AG10803 (cell line): ENCODE measurements around the gene ITGA1.

Experiments used
- DNase-seq: peaks from one replicate; pipeline ENCODE4 v3.0.0; 2010; ENCODE audit warnings: low read depth
- H3K4me3 ChIP-seq: 2 replicates; pipeline ENCODE4 v1.5.1; 2011; ENCODE audit warnings: mild to moderate bottlenecking, low read length, control low read depth
- TF ChIP-seq, protein P1 (sequence below): conservative IDR thresholded peaks from 2 replicates; pipeline ENCODE4 v1.5.1; 2011; ENCODE audit warnings: mild to moderate bottlenecking, low read length, control low read depth, inconsistent platforms

ITGA1 gene

DNA sequence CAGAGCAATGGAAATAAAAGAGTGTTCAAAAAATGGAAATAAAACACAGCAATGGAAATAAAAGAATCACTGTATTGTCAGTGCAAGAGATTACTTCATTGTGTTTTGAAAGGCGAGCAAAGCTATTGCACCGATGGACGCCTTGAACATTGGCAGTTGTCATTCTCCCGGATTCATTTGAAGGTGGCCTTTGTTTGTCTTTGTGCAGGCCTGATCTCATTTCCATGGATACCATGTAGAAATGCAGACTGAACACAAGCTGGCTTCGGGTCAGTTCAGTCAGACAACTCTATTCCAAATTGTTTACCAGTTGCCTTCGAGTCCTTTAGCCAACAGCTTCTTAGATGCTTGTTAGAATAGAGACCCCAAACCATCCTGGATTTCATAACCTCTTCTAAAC lies 209.7 kb downstream of the ITGA1 start:
- H3K4me3 ChIP-seq: no peak overlapping the region
- DNase-seq: no peak
- TF ChIP-seq, protein P1, sequence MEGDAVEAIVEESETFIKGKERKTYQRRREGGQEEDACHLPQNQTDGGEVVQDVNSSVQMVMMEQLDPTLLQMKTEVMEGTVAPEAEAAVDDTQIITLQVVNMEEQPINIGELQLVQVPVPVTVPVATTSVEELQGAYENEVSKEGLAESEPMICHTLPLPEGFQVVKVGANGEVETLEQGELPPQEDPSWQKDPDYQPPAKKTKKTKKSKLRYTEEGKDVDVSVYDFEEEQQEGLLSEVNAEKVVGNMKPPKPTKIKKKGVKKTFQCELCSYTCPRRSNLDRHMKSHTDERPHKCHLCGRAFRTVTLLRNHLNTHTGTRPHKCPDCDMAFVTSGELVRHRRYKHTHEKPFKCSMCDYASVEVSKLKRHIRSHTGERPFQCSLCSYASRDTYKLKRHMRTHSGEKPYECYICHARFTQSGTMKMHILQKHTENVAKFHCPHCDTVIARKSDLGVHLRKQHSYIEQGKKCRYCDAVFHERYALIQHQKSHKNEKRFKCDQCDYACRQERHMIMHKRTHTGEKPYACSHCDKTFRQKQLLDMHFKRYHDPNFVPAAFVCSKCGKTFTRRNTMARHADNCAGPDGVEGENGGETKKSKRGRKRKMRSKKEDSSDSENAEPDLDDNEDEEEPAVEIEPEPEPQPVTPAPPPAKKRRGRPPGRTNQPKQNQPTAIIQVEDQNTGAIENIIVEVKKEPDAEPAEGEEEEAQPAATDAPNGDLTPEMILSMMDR: no peak

DNA sequence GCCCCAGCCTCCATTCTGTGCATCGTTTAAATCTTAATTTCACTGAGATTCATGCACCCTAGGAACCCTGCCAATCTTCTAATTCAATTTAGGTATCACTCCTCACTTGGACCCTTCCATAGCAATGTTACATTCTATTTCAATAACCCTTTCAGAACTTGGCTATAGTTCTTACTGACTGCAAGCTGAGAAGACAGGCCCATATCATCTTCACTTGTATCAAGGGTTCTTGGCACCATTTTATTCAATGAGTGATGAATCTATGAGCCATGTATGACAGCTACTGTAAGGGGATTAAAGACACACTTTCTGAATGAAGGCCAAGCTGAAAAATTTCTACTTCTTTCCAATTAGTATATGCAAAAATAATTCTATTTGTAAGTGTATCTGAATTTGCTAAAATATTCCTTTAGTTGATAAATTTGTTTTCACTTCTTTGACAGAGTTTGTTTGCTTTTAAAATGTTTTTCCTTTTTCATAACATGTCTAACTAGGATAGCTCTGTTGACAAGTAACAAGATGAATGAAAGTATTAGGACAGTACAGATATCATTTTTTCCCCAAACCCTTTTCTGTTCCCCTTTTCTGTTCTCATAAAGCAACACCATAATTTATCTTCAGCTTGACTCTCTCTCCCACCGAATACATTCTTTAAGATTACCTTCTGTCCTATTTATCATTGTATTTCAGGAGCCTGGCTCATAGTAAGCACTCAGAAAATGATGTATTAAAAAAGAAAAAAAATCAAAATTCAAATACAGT lies 211.0 kb downstream of the ITGA1 start:
- DNase-seq: no peak
- TF ChIP-seq, protein P1: no peak
- H3K4me3 ChIP-seq: no peak overlapping the region

DNA sequence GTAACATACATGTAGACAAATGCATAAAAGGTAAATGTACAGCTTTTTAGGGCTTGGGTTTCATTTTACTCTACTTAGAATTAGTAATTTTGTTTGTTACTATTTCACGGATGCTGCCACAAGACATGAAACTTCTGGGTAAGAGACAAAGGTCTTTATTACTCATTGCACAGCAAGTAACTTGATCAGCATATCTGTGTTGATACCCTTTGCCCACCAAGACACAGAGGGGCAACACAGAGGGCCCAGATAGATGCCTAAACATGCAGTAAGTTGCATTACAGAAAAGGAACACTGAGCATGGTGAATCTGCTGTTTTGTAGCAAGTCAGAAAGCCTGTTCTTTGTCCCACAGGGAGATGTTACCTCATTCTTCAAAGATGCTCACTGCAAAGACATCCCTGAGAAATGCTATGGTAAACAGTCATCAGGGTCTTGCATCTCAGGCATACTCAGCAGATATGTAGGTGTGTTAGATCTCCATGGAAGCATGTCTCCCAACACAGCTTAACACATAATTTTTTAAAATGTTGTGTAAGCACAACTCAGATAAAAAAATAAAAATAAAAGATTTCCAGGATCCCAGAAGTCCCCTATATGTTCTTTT lies 211.7 kb downstream of the ITGA1 start:
- no peak overlapping the region for H3K4me3 ChIP-seq
- TF ChIP-seq, protein P1: no peak
- DNase-seq: peak; percentile 77

DNA sequence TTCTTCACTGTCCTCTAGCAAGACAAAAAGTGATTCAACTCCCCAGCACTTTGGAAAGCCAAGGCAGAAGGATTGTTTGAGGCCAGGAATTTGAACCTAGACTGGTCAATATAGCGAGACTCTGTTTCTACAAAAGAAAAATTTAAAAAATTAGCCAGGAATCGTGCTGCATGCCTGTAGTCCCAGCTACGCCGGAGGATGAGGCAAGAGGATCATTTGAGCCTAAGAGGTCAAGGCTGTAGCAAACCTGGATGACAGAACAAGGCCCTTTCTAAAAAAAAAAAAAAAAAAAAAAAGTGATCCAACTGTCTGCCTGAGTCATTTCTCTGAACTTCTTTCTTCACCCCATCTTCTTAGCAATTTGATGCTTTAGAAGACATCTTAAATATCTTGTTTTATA lies 213.8 kb downstream of the ITGA1 start:
- TF ChIP-seq, protein P1: no peak
- no peak for DNase-seq
- no peak overlapping the region for H3K4me3 ChIP-seq

DNA sequence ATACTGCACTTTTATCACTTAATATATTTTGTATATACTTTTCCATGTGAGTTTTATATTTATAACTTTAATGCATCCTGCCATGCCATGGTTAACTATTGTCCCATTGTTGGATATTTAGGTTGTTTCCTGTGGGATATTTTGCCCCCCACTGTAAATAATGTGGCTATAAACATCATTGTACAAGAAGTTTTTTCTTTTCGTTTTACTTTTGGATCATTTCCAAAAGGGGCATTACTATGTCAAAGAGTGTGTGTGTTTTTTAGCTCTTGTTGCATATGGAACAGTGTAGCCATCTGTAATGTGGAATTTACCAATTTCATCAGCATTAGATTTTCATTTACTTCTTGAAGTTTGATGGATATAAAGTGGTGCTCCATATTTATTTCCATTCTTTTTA lies 214.8 kb downstream of the ITGA1 start:
- TF ChIP-seq, protein P1: no peak
- DNase-seq: no peak
- H3K4me3 ChIP-seq: no peak overlapping the region

- H3K4me3 ChIP-seq: no peak overlapping the region
- DNase-seq: no peak
- TF ChIP-seq, protein P1: no peak
These were observed 215.4 kb downstream of the ITGA1 start for GRCh38 chr5:53003144-53003543.
